HepG2 (cell line): ENCODE measurements around the gene SYMPK. TPM values are rescaled to one million over a fixed set of nuclear protein-coding genes. Genes with fewer than 3 reads are reported as not detected.

Experiments used
- ATRX ChIP-seq: sonication (generic); formaldehyde crosslinking; IDR thresholded peaks from 2 replicates; pipeline ENCODE4 v1.4.0; 2020; ENCODE audit warnings: missing genetic modification reagents, borderline replicate concordance
- EEA1 ChIP-seq: sonication (generic); formaldehyde crosslinking; IDR thresholded peaks from 2 replicates; pipeline ENCODE4 v1.5.1; 2020; ENCODE audit warnings: mild to moderate bottlenecking, missing genetic modification reagents, borderline replicate concordance
- FUBP1 ChIP-seq: sonication (generic); formaldehyde crosslinking; IDR thresholded peaks from 2 replicates; pipeline ENCODE4 v1.5.1; 2020; ENCODE audit warnings: missing genetic modification reagents, mild to moderate bottlenecking, borderline replicate concordance
- HDAC1 ChIP-seq: sonication (generic); formaldehyde crosslinking; IDR thresholded peaks from 2 replicates; pipeline ENCODE4 v1.5.1; 2020; ENCODE audit warnings: mild to moderate bottlenecking, missing genetic modification reagents
- KDM5B ChIP-seq: sonication (generic); formaldehyde crosslinking; IDR thresholded peaks from 2 replicates; pipeline ENCODE4 v1.4.0; 2020; ENCODE audit warnings: missing genetic modification reagents, mild to moderate bottlenecking, borderline replicate concordance
- MLLT10 ChIP-seq: sonication (generic); formaldehyde crosslinking; IDR thresholded peaks from 2 replicates; pipeline ENCODE4 v1.4.0; 2020; ENCODE audit warnings: missing genetic modification reagents
- NAIF1 ChIP-seq: sonication (generic); formaldehyde crosslinking; IDR thresholded peaks from 2 replicates; pipeline ENCODE4 v1.5.0; 2020; ENCODE audit warnings: mild to moderate bottlenecking, missing genetic modification reagents, borderline replicate concordance
- NCOA2 ChIP-seq: sonication (generic); formaldehyde crosslinking; IDR thresholded peaks from 2 replicates; pipeline ENCODE4 v1.8.0; 2022; ENCODE audit warnings: inconsistent platforms
- POLR2AphosphoS5 ChIP-seq: IDR thresholded peaks from 2 replicates; pipeline ENCODE4 v1.6.1; 2012; ENCODE audit warnings: low read depth, low read length
- POLR2G ChIP-seq: fragments of 200-400 bp; formaldehyde crosslinking; IDR thresholded peaks from 2 replicates; pipeline ENCODE4 v1.6.1; 2018; ENCODE audit warnings: mild to moderate bottlenecking, low read depth, low read length, moderate library complexity
- RBM39 ChIP-seq: fragments of 200-400 bp; formaldehyde crosslinking; IDR thresholded peaks from one replicate; pipeline ENCODE4 v1.6.1; 2018; ENCODE audit warnings: antibody characterized with exemption, mild to moderate bottlenecking, low read depth, low read length; ENCODE audit not compliant: poor library complexity, severe bottlenecking
- SIN3A ChIP-seq: IDR thresholded peaks from 2 replicates; pipeline ENCODE4 v1.6.1; 2011; ENCODE audit warnings: low read depth, mild to moderate bottlenecking, control low read depth, low read length, borderline replicate concordance
- WIZ ChIP-seq: sonication (generic); formaldehyde crosslinking; IDR thresholded peaks from 2 replicates; pipeline ENCODE4 v1.5.1; 2020; ENCODE audit warnings: mild to moderate bottlenecking, missing genetic modification reagents
- ZFP36 ChIP-seq: fragments of 150-350 bp; IDR thresholded peaks from 2 replicates; pipeline ENCODE4 v1.6.1; 2018; ENCODE audit warnings: borderline replicate concordance, low read length, low read depth; ENCODE audit not compliant: partially characterized antibody
- ZMAT3 ChIP-seq: sonication (generic); formaldehyde crosslinking; conservative IDR thresholded peaks from 2 replicates; pipeline ENCODE4 v1.7.0; 2021; ENCODE audit warnings: missing genetic modification reagents
- ZNF282 ChIP-seq: fragments of 450-650 bp; IDR thresholded peaks from 2 replicates; pipeline ENCODE4 v1.6.1; 2018; ENCODE audit not compliant: partially characterized antibody
- ZNF354B ChIP-seq: sonication (generic); formaldehyde crosslinking; IDR thresholded peaks from 2 replicates; pipeline ENCODE4 v1.8.0; 2022; ENCODE audit warnings: mild to moderate bottlenecking, missing genetic modification reagents
- ZNF501 ChIP-seq: sonication (generic); formaldehyde crosslinking; IDR thresholded peaks from 2 replicates; pipeline ENCODE4 v1.5.1; 2020; ENCODE audit warnings: mild to moderate bottlenecking, moderate library complexity, missing genetic modification reagents
- ZNF503 ChIP-seq: sonication (generic); formaldehyde crosslinking; IDR thresholded peaks from 2 replicates; pipeline ENCODE4 v1.4.0; 2020; ENCODE audit warnings: missing genetic modification reagents
- ZNF510 ChIP-seq: sonication (generic); formaldehyde crosslinking; IDR thresholded peaks from 2 replicates; pipeline ENCODE4 v1.4.0; 2020; ENCODE audit warnings: low read depth, mild to moderate bottlenecking, missing genetic modification reagents
- ZNF567 ChIP-seq: sonication (generic); formaldehyde crosslinking; IDR thresholded peaks from 2 replicates; pipeline ENCODE4 v1.8.1; 2023; ENCODE audit warnings: mild to moderate bottlenecking, missing genetic modification reagents, borderline replicate concordance
- ZNF616 ChIP-seq: sonication (generic); formaldehyde crosslinking; IDR thresholded peaks from 2 replicates; pipeline ENCODE4 v1.5.0; 2020; ENCODE audit warnings: low read depth, mild to moderate bottlenecking, missing genetic modification reagents
- ZSCAN12 ChIP-seq: sonication (generic); formaldehyde crosslinking; IDR thresholded peaks from 2 replicates; pipeline ENCODE4 v1.9.0; 2021; ENCODE audit warnings: mild to moderate bottlenecking, missing genetic modification reagents
- ZSCAN31 ChIP-seq: sonication (generic); formaldehyde crosslinking; IDR thresholded peaks from 2 replicates; pipeline ENCODE4 v1.5.0; 2020; ENCODE audit warnings: low read depth, mild to moderate bottlenecking, missing genetic modification reagents
- polyA plus RNA-seq, 8 experiments: library from polyadenylated mRNA; depleted of rRNA in 3 of 8; stranded (reverse) in 7 of 8; unstranded in 1 of 8; fragments of >200 nt; fragmentation: Illumina TruSeq in 4 of 8; extraction: Trizol in 4 of 8; gene quantifications; 2 replicates each; pipeline versions ENCODE4 v1.2.1 to v1.2.3, GENCODE V29; 2011 to 2016; ENCODE audit warnings: low read depth in 4 of 8, missing spikeins in 1 of 8, mixed read lengths in 1 of 8; ENCODE audit not compliant: insufficient read depth in 1 of 8
- total RNA-seq, 5 experiments: library from RNA; depleted of rRNA; stranded (reverse); fragments of >200 nt; fragmentation: Illumina TruSeq; extraction: Trizol; gene quantifications; 2 replicates each; pipeline ENCODE4 v1.2.3, GENCODE V29; 2016; ENCODE audit warnings: low read depth in 1 of 5
- TF ChIP-seq, protein P1 (sequence below): sonication (generic); formaldehyde crosslinking; IDR thresholded peaks from 2 replicates; pipeline ENCODE4 v1.5.1; 2020; ENCODE audit warnings: missing genetic modification reagents, mild to moderate bottlenecking, borderline replicate concordance

The SYMPK gene
- total and polyA plus RNA-seq, 2 of the 13 experiments (the other 11 are each of a cell fraction or from before 2014, with no cell fraction given) = 21.9 to 55.7 TPM

DNA sequence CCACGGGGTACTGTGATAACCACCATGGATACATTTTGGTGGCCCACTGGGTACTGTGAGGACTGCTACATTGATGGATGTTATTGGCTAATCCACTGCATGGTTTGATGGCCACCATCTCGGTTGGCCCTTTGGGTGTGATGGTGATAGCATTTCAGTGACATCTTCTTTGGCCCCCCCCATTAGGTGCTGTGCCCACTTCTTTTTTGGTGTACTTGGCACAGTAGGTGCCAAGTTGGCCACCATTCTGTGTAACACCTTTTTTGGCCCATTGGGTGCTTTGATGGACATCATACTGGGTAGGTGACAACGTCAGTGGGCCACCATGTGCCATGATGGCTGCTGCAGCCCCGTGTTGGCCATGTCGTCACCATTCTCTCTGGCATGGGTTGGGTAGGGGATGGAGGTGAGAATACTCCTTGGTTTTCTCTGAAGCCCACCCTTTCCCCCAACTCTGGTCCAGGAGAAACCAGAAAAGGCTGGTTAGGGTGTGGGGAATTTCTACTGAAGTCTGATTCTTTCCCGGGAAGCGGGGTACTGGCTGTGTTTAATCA is 10.3 kb upstream of the SYMPK start (continued):
- TF ChIP-seq ZNF567 (CRISPR knock-in tag) = 0 out of 2 replicates have a peak, but pooled peaks have one; percentile 7
- TF ChIP-seq EEA1 (CRISPR knock-in tag) = 0 out of 2 replicates have a peak, but pooled peaks have one; percentile 39
- no peak for TF ChIP-seq ZNF354B (CRISPR knock-in tag)
- peak; percentile 18 for TF ChIP-seq POLR2G
- TF ChIP-seq NCOA2 (CRISPR knock-in tag) = no peak
- peak; percentile 30; the same call in 1 of the 2 replicates for TF ChIP-seq ZMAT3 (CRISPR knock-in tag)
- TF ChIP-seq ZSCAN12 (CRISPR knock-in tag) = no peak
- no peak for TF ChIP-seq FUBP1 (CRISPR knock-in tag)
- peak; percentile 36; the same call in 1 of the 2 replicates for TF ChIP-seq POLR2AphosphoS5
- TF ChIP-seq RBM39 = peak; percentile 8
- TF ChIP-seq ZNF501 = peak; percentile 75; the same call in 1 of the 2 replicates
- TF ChIP-seq MLLT10 (CRISPR knock-in tag) = no peak
- TF ChIP-seq ZSCAN31 (CRISPR knock-in tag) = no peak
- TF ChIP-seq WIZ (CRISPR knock-in tag) = 0 out of 2 replicates have a peak, but pooled peaks have one; percentile 40
- TF ChIP-seq ZNF510 (CRISPR knock-in tag) = no peak
- TF ChIP-seq KDM5B = peak; percentile 33
- TF ChIP-seq ZFP36 = no peak
- TF ChIP-seq ZNF282 = no peak
- TF ChIP-seq ZNF616 (CRISPR knock-in tag) = peak; percentile 42; the same call in 1 of the 2 replicates
- no peak for TF ChIP-seq ATRX (CRISPR knock-in tag)
- no peak for TF ChIP-seq NAIF1 (CRISPR knock-in tag)
- no peak for TF ChIP-seq ZNF503 (CRISPR knock-in tag)
- TF ChIP-seq, protein P1, sequence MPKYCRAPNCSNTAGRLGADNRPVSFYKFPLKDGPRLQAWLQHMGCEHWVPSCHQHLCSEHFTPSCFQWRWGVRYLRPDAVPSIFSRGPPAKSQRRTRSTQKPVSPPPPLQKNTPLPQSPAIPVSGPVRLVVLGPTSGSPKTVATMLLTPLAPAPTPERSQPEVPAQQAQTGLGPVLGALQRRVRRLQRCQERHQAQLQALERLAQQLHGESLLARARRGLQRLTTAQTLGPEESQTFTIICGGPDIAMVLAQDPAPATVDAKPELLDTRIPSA (CRISPR knock-in tag) = 0 out of 2 replicates have a peak, but pooled peaks have one; percentile 56
- TF ChIP-seq SIN3A = no peak
- no peak for TF ChIP-seq HDAC1 (CRISPR knock-in tag)
